ENCODE measurements around the gene NHLRC1. TPM values are rescaled to one million over a fixed set of nuclear protein-coding genes. Genes with fewer than 3 reads are reported as not detected.

Gene NHLRC1
- polyA plus RNA-seq, 1 donor from 2014 or later = 0.32 TPM

- no peak overlapping the region for H2AFZ ChIP-seq (ENCODE audit: low read depth, low read length)
- no peak overlapping the region for H3K27ac ChIP-seq (ENCODE audit: low read length)
- no peaks in the 10 kb centered on the region for H3K79me2 ChIP-seq (replicated peaks; ENCODE audit: insufficient read depth, low read length)
- no peaks in the 10 kb centered on the region for H3K36me3 ChIP-seq (ENCODE audit: insufficient read depth, low read length)
- H3K4me2 ChIP-seq (ENCODE audit: low read length) = no peak overlapping the region
- no peaks in the 10 kb centered on the region for H3K9me3 ChIP-seq (ENCODE audit: low read length)
- no peak overlapping the region for H3K4me3 ChIP-seq (ENCODE audit: low read length)
- H4K20me1 ChIP-seq (ENCODE audit: insufficient read depth) = no peaks in the 10 kb centered on the region
- TF ChIP-seq SMC3 (conservative IDR thresholded peaks at IDR 0.05; ENCODE audit: poor library complexity) (no peak), POLR2AphosphoS5 (IDR thresholded peaks at IDR 0.05) (no peak), CTCF (IDR thresholded peaks at IDR 0.05; ENCODE audit: poor library complexity, severe bottlenecking) (no peak)
- H3K27me3 ChIP-seq (ENCODE audit: insufficient read depth, low read depth, low read length) = no peaks in the 10 kb centered on the region
- no peaks in the 10 kb centered on the region for H3F3A ChIP-seq (ENCODE audit: insufficient read depth, low read length, poor library complexity, severe bottlenecking)
- no peaks in the 10 kb centered on the region for H3K9me2 ChIP-seq (ENCODE audit: insufficient read depth, low read length)
- H3K9ac ChIP-seq (ENCODE audit: low read length) = no peak overlapping the region
These were observed 33.8 kb downstream of the NHLRC1 start for GRCh38 chr6:18088419-18089296.

- no peaks in the 10 kb centered on the region for H3K9me2 ChIP-seq (ENCODE audit: insufficient read depth, low read length)
- no peaks in the 10 kb centered on the region for H4K20me1 ChIP-seq (ENCODE audit: insufficient read depth)
- no peak overlapping the region for H3K4me2 ChIP-seq (ENCODE audit: low read length)
- no peaks in the 10 kb centered on the region for H3F3A ChIP-seq (ENCODE audit: insufficient read depth, low read length, poor library complexity, severe bottlenecking)
- H3K79me2 ChIP-seq (replicated peaks; ENCODE audit: insufficient read depth, low read length) = no peaks in the 10 kb centered on the region
- no peak overlapping the region for H2AFZ ChIP-seq (ENCODE audit: low read depth, low read length)
- no peak overlapping the region for H3K9ac ChIP-seq (ENCODE audit: low read length)
- no peak overlapping the region for H3K27ac ChIP-seq (ENCODE audit: low read length)
- H3K36me3 ChIP-seq (ENCODE audit: insufficient read depth, low read length) = no peaks in the 10 kb centered on the region
- no peaks in the 10 kb centered on the region for H3K27me3 ChIP-seq (ENCODE audit: insufficient read depth, low read depth, low read length)
- H3K4me3 ChIP-seq (ENCODE audit: low read length) = no peak overlapping the region
- no peak for TF ChIP-seq CTCF (IDR thresholded peaks at IDR 0.05; ENCODE audit: poor library complexity, severe bottlenecking)
- no peak for TF ChIP-seq POLR2AphosphoS5 (IDR thresholded peaks at IDR 0.05)
- TF ChIP-seq EP300 (conservative IDR thresholded peaks at IDR 0.05; ENCODE audit: poor library complexity, severe bottlenecking) = no peak
- TF ChIP-seq REST (IDR thresholded peaks at IDR 0.05; ENCODE audit: borderline replicate concordance) = no peak
- TF ChIP-seq EZH2 (IDR thresholded peaks at IDR 0.05; ENCODE audit: borderline replicate concordance, insufficient read depth, low read length, poor library complexity, severe bottlenecking) = no peak
- TF ChIP-seq SMC3 (conservative IDR thresholded peaks at IDR 0.05; ENCODE audit: poor library complexity) = no peak
- no peak for TF ChIP-seq RAD21 (conservative IDR thresholded peaks at IDR 0.05)
- no peak for TF ChIP-seq TAF1 (IDR thresholded peaks at IDR 0.05; ENCODE audit: low read depth)
- TF ChIP-seq MXI1 (conservative IDR thresholded peaks at IDR 0.05; ENCODE audit: poor library complexity, severe bottlenecking) = no peak
- H3K9me3 ChIP-seq (ENCODE audit: low read length) = no peaks in the 10 kb centered on the region
These were observed 34.9 kb downstream of the NHLRC1 start for GRCh38 chr6:18087396-18088165.

Data from neural cell (in vitro differentiated cells).